Measurements from ENCODE around the gene SYT15. TPM values are rescaled to one million over a fixed set of nuclear protein-coding genes. Genes with fewer than 3 reads are reported as not detected.
"Not testable (repeated sequence)": the region's sequence is repeated elsewhere in the genome, so short reads cannot be mapped to it uniquely, and the experiment has no call there.

The SYT15 gene
- total and polyA plus RNA-seq, 2 of the 13 experiments (the other 11 are each of a cell fraction or from before 2014, with no cell fraction given) = 0.24 to 0.38 TPM

GRCh38 chr10:46594453-46595063 lies 15.6 kb downstream of the SYT15 start:
- H3K4me1 ChIP-seq (ENCODE audit: insufficient read depth, low read length); H2AFZ ChIP-seq (ENCODE audit: low read length); H3K79me2 ChIP-seq (ENCODE audit: insufficient read depth, low read length); H3K27me3 ChIP-seq (ENCODE audit: control insufficient read depth in 1 of 2, insufficient read depth in 2 of 2, low read length in 2 of 2); DNase-seq (ENCODE audit: low spot score); BruUV-seq (replicated peaks); POLR2A ChIA-PET; H3K9ac ChIP-seq (ENCODE audit: insufficient read depth, low read depth, low read length); H3K4me3 ChIP-seq (replicated peaks in 1 of 3; ENCODE audit: insufficient read depth in 1 of 3, low read depth in 2 of 3, low read length in 3 of 3); H3K27ac ChIP-seq (ENCODE audit: extremely low read length, insufficient read depth, low read length); intact Hi-C loops (cut with micrococcal nuclease; ENCODE audit: unreplicated experiment); H3K36me3 ChIP-seq (replicated peaks in 1 of 2; ENCODE audit: control insufficient read depth in 1 of 2, insufficient read depth in 2 of 2, low read length in 2 of 2); H3K4me2 ChIP-seq (ENCODE audit: low read depth, low read length); FAIRE-seq; in situ Hi-C loops (cut with HindIII; ENCODE audit: extremely low pct_ligation_motif_present, low pct_unique_long_range_greater_than_20kb); H3K9me3 ChIP-seq (ENCODE audit: low read length); ATAC-seq; H4K20me1 ChIP-seq (ENCODE audit: insufficient read depth, low read length); CTCF ChIA-PET (ENCODE audit: low intra/inter-chr PET ratio, low total read pairs): not testable (repeated sequence)
- 96% methylated on average over 5 of the region's 6 CpGs for WGBS (ENCODE audit: low lambda C conversion rate)

GRCh38 chr10:46596570-46596969 lies 17.6 kb downstream of the SYT15 start:
- POLR2A ChIA-PET; H3K27me3 ChIP-seq (ENCODE audit: control insufficient read depth in 1 of 2, insufficient read depth in 2 of 2, low read length in 2 of 2); ATAC-seq; intact Hi-C loops (cut with micrococcal nuclease; ENCODE audit: unreplicated experiment); H3K4me1 ChIP-seq (ENCODE audit: insufficient read depth, low read length); DNase-seq (ENCODE audit: low spot score); H4K20me1 ChIP-seq (ENCODE audit: insufficient read depth, low read length); CTCF ChIA-PET (ENCODE audit: low intra/inter-chr PET ratio, low total read pairs); in situ Hi-C loops (cut with HindIII; ENCODE audit: extremely low pct_ligation_motif_present, low pct_unique_long_range_greater_than_20kb); H3K9me3 ChIP-seq (ENCODE audit: low read length); H2AFZ ChIP-seq (ENCODE audit: low read length); H3K27ac ChIP-seq (ENCODE audit: extremely low read length, insufficient read depth, low read length); H3K36me3 ChIP-seq (replicated peaks in 1 of 2; ENCODE audit: control insufficient read depth in 1 of 2, insufficient read depth in 2 of 2, low read length in 2 of 2); FAIRE-seq; H3K79me2 ChIP-seq (ENCODE audit: insufficient read depth, low read length): not testable (repeated sequence)
- WGBS (ENCODE audit: low lambda C conversion rate) = 34% methylated on average over 2 of the region's 4 CpGs
- peak overlapping the region in 1 of 3 experiments; percentile 56; a peak in 3 of 6 replicates for H3K4me3 ChIP-seq (replicated peaks in 1 of 3; ENCODE audit: insufficient read depth in 1 of 3, low read depth in 2 of 3, low read length in 3 of 3)
- peak overlapping the region; percentile 29; the same call in 1 of the 2 replicates for H3K9ac ChIP-seq (ENCODE audit: insufficient read depth, low read depth, low read length)
- H3K4me2 ChIP-seq (ENCODE audit: low read depth, low read length) = peak overlapping the region; percentile 49
- TSS peak; percentile 39 for BruUV-seq (replicated peaks)
